PFSK-1 (cell line): Measurements from ENCODE around the gene HNRNPF.
A peak's percentile ranks its signal among the peaks of the same experiment; 100 is the strongest.

ENCODE experiments used
- FOXP2 ChIP-seq: optimal IDR thresholded peaks from 2 replicates; pipeline ENCODE3; 2011; ENCODE audit warnings: borderline replicate concordance, control low read depth, inconsistent platforms; ENCODE audit not compliant: insufficient read depth; ENCODE audit errors: extremely low read length, extremely low read depth
- POLR2AphosphoS5 ChIP-seq: IDR thresholded peaks from 2 replicates; pipeline ENCODE4 v1.6.1; 2012; ENCODE audit warnings: low read depth, mild to moderate bottlenecking, control low read depth, low read length, moderate library complexity
- SIN3A ChIP-seq: IDR thresholded peaks from 2 replicates; pipeline ENCODE4 v1.6.1; 2012; ENCODE audit warnings: mild to moderate bottlenecking, low read length, moderate library complexity, borderline replicate concordance; ENCODE audit not compliant: insufficient read depth
- TAF1 ChIP-seq: IDR thresholded peaks from 2 replicates; pipeline ENCODE4 v1.6.1; 2012; ENCODE audit warnings: low read length, control low read depth, borderline replicate concordance; ENCODE audit not compliant: insufficient read depth
- TF ChIP-seq, protein P1 (sequence below), 2 experiments: IDR thresholded peaks; 2 replicates each; pipeline versions ENCODE4 v1.6.1 to v1.8.0; 2011 to 2012; ENCODE audit warnings: low read depth in 2 of 2, low read length in 2 of 2, control low read depth in 1 of 2, inconsistent platforms in 1 of 2, mild to moderate bottlenecking in 1 of 2, moderate library complexity in 1 of 2; ENCODE audit not compliant: insufficient read depth in 1 of 2

Gene HNRNPF

DNA sequence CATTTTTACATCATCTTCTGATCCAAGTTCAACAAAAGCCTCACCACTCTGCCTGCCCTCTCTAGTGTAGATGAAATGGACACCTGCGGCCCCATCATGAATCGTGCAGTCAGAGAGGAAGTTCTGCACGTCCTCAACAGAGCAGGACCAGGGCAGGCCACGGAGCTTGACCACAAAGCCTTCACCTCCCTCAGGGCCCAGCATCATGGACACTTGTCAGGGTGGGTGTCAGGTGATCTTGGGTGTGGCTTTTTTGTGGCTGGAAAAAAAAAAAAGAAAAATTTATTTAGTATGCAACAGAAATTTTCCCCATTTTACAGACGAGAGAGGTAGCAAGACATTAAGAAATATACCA is 21.3 kb downstream of the HNRNPF start:
- no peak for TF ChIP-seq FOXP2

DNA sequence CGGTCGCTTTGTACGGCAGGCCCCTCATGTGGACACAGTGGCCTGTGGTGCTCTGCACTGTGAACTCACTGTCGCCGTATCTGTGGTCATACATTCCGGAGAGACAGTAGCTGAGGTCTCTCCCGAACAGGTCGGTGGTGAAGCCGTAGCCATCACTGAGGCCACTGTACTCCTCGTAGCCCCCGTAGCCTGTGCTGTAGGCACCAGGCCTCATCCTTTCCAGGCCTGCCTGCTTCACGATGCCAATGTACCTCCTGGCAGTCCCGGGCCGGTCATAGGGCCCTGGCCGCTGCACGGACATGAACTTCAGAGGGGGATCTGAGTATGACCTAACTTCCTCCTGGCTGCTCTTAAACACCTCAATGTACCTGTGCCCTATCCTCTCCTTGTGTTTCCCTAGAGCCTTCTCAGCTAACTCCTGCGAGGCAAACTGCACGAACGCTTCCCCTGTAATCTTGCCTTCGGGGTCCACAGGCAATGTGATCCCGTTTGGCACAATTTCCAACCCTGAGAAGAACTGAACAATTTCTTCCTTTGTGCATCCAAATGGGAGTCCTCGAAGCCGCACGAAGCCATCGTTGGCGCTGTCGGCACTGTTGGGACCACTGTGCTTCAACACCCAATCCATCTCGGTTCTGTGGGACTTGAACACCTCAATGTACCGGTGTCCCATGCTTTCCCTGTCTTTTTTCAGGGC is 21.9 kb downstream of the HNRNPF start:
- TF ChIP-seq FOXP2: no peak
- no peak for TF ChIP-seq TAF1
- TF ChIP-seq POLR2AphosphoS5: 0 out of 2 replicates have a peak, but pooled peaks have one; percentile 24
- TF ChIP-seq, protein P1, sequence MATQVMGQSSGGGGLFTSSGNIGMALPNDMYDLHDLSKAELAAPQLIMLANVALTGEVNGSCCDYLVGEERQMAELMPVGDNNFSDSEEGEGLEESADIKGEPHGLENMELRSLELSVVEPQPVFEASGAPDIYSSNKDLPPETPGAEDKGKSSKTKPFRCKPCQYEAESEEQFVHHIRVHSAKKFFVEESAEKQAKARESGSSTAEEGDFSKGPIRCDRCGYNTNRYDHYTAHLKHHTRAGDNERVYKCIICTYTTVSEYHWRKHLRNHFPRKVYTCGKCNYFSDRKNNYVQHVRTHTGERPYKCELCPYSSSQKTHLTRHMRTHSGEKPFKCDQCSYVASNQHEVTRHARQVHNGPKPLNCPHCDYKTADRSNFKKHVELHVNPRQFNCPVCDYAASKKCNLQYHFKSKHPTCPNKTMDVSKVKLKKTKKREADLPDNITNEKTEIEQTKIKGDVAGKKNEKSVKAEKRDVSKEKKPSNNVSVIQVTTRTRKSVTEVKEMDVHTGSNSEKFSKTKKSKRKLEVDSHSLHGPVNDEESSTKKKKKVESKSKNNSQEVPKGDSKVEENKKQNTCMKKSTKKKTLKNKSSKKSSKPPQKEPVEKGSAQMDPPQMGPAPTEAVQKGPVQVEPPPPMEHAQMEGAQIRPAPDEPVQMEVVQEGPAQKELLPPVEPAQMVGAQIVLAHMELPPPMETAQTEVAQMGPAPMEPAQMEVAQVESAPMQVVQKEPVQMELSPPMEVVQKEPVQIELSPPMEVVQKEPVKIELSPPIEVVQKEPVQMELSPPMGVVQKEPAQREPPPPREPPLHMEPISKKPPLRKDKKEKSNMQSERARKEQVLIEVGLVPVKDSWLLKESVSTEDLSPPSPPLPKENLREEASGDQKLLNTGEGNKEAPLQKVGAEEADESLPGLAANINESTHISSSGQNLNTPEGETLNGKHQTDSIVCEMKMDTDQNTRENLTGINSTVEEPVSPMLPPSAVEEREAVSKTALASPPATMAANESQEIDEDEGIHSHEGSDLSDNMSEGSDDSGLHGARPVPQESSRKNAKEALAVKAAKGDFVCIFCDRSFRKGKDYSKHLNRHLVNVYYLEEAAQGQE (IDR thresholded peaks at IDR 0.05; ENCODE audit: insufficient read depth in 1 of 2, low read depth in 2 of 2, low read length in 2 of 2): no peak

DNA sequence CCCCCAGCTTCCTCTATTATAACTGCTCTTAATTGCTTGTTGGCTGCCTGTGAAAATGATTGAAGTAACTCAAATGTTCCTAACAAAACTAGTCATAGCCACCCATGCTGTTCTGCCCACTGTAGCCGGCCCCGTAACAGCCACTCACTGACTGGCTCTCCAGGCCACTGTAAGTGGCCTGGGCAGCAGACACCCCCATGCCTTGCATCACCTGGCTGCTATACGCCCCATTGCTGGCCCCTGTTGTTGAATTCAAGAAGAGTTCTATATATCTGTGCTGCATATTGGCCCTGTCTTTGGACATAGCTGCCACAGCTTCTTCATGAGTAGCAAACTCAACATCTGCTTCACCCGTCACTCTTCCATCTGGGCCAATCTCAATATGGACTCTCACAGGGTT is 22.4 kb downstream of the HNRNPF start:
- TF ChIP-seq TAF1 (no peak), POLR2AphosphoS5 (no peak), FOXP2 (no peak), SIN3A (no peak)
- TF ChIP-seq, protein P1 (IDR thresholded peaks at IDR 0.05; ENCODE audit: insufficient read depth in 1 of 2, low read depth in 2 of 2, low read length in 2 of 2): no peak

DNA sequence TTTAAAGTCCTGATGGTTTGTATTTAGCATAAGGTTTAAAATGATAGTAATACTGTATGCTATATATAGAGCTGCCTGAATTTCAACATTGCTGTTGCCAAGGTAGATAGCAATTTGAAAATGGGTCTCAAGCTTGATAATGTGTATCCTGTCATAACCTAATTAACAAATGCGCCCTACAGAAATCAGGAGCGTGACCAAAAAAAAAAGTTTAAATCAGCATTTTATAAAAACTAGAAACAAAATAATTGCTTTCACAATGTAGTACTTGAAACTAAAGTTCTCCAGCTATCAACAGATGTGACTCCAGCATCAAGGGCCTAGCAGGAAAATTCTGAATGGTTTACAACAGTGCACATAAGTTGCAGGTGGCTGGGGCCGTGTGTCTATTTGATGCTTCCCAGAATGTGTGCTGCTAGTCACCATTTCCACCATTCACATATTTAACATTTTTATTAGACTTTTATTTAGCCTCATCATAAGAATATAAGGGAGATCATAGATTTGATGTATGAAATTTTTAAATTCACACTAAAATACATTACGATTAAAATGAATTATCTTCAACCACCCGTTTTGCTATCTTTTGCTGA is 23.5 kb downstream of the HNRNPF start:
- peak; percentile 22; the same call in 1 of the 2 replicates for TF ChIP-seq POLR2AphosphoS5
- TF ChIP-seq, protein P1 (IDR thresholded peaks at IDR 0.05; ENCODE audit: insufficient read depth in 1 of 2, low read depth in 2 of 2, low read length in 2 of 2): no peak
- no peak for TF ChIP-seq SIN3A

DNA sequence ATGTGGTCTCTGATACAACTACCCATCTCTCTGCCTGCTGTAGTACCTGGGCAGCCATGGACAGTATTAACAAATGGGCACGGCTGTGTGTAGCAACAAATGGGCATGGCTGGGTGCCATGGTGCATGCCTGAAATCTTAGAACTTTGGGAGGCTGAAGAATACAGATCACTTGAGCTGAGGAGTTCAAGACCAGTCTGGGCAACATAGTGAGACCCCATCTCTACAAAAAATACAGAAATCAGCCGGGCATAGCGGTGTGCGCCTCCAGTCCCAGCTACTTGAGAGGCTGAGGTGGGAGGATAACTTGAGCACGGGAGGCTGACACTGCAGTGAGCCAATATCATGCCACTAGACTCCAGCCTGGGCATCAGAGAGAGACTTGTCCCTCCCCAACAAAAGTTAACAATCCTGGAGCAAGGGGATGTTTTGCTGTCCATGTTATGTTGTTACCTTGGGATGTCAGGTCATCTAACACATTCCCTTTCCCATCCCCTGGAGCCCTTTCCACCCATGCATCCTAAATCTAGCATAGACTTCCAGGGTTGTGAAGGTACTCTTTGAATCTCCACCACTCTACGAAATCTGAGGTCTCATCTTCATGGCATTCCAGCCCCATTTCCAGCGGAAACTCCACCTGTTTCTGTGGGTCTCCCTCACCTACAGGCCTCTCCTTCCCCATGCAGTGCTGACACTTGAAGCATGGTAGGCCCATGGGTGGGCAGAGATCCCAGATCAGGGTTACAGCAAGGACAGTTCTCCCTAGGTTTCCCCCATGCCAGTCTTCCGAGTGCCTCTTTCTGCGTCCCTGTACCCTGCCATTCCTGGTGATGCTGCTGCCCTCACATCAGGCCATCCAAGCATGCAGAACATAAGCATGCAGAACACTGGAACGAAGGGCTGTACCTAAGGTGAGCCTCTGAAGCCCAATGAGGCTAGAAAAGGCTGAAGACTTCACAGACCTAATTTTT is 24.4 kb downstream of the HNRNPF start:
- TF ChIP-seq, protein P1 (IDR thresholded peaks at IDR 0.05; ENCODE audit: insufficient read depth in 1 of 2, low read depth in 2 of 2, low read length in 2 of 2): no peak
- peak; percentile 68 for TF ChIP-seq POLR2AphosphoS5
